ENCODE data around the gene ANGPTL2.

Gene ANGPTL2

GRCh38 chr9:127067603-127068220 is 54.7 kb downstream of the ANGPTL2 start:
- DNase-seq = no peak

- no peak for DNase-seq
Measured at GRCh38 chr9:127066851-127067136, 55.6 kb downstream of the ANGPTL2 start.

- DNase-seq = no peak
Measured at GRCh38 chr9:127066060-127066850, 56.2 kb downstream of the ANGPTL2 start.

- DNase-seq = no peak
Measured at GRCh38 chr9:127065592-127065991, 56.8 kb downstream of the ANGPTL2 start.

- no peak for DNase-seq
Measured at GRCh38 chr9:127064335-127064734, 58.1 kb downstream of the ANGPTL2 start.

GRCh38 chr9:127061411-127061810 is 61.0 kb downstream of the ANGPTL2 start:
- no peak for DNase-seq

GRCh38 chr9:127059765-127060361 is 62.6 kb downstream of the ANGPTL2 start:
- no peak for DNase-seq

- DNase-seq = no peak
Measured at GRCh38 chr9:127059030-127059429, 63.4 kb downstream of the ANGPTL2 start.

- DNase-seq = no peak
Measured at GRCh38 chr9:127058645-127059021, 63.8 kb downstream of the ANGPTL2 start.

GRCh38 chr9:127058011-127058644 is 64.3 kb downstream of the ANGPTL2 start:
- DNase-seq = no peak

- DNase-seq = no peak
Measured at GRCh38 chr9:127056446-127056845, 66.0 kb downstream of the ANGPTL2 start.

GRCh38 chr9:127055745-127056402 is 66.6 kb downstream of the ANGPTL2 start:
- DNase-seq = no peak

GRCh38 chr9:127053960-127054359 is 68.5 kb downstream of the ANGPTL2 start:
- no peak for DNase-seq

- no peak for DNase-seq
Measured at GRCh38 chr9:127053057-127053821, 69.2 kb downstream of the ANGPTL2 start.

- DNase-seq = no peak
Measured at GRCh38 chr9:127051881-127052595, 70.4 kb downstream of the ANGPTL2 start.

GRCh38 chr9:127050591-127051001 is 71.8 kb downstream of the ANGPTL2 start:
- DNase-seq = no peak

GRCh38 chr9:127050152-127050551 is 72.3 kb downstream of the ANGPTL2 start:
- no peak for DNase-seq

- DNase-seq = no peak
Measured at GRCh38 chr9:127049581-127049980, 72.9 kb downstream of the ANGPTL2 start.

GRCh38 chr9:127049044-127049443 is 73.4 kb downstream of the ANGPTL2 start:
- peak; percentile 9 to 20 for DNase-seq

GRCh38 chr9:127047971-127048370 is 74.5 kb downstream of the ANGPTL2 start:
- DNase-seq = no peak

GRCh38 chr9:127045148-127045547 is 77.3 kb downstream of the ANGPTL2 start:
- DNase-seq = no peak

GRCh38 chr9:127039492-127039891 is 82.9 kb downstream of the ANGPTL2 start:
- no peak for DNase-seq
